ENCODE measurements around the gene HDX. TPM values are rescaled to one million over a fixed set of nuclear protein-coding genes. Genes with fewer than 3 reads are reported as not detected.

HDX gene
- total and polyA plus RNA-seq, 8 donors: 0.30 to 3.3 (median 0.77) TPM

DNA sequence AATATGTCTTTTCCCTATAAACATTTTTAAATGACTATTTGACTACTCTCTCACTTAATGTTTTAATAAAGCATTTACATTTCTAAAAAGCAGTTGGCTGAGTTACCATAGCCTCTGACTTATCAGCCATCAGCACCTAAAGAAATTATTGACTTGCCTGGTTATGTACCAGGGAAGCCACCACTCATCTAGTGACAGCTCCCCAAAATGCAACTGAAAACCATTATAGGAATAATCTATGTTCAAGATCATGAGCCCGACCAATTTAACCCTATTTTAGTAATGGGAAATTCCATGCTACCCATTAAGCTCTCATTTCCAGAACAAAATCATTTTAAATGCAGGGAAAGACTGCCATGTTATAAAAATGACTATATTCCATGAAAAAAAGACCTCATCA lies 34.4 kb downstream of the HDX start:
- no peaks in the 10 kb centered on the region for H3K4me1 ChIP-seq
- intact Hi-C loops (cut with DNase I): no loop called here
- no peaks in the 10 kb centered on the region for H3K9me3 ChIP-seq
- no peak overlapping the region for H3K27ac ChIP-seq
- no peak for ATAC-seq
- H3K36me3 ChIP-seq: no peaks in the 10 kb centered on the region
- H3K27me3 ChIP-seq: peaks cover 0 to 8% (median 0%) of the 10 kb centered on the region in 4 donors
- no peak overlapping the region for H3K4me3 ChIP-seq
- no peak for DNase-seq
- 56 to 76% methylated on average over 1 of the region's 1 CpG for WGBS, 2 donors
- FAIRE-seq: no peak
- TF ChIP-seq, protein P1, sequence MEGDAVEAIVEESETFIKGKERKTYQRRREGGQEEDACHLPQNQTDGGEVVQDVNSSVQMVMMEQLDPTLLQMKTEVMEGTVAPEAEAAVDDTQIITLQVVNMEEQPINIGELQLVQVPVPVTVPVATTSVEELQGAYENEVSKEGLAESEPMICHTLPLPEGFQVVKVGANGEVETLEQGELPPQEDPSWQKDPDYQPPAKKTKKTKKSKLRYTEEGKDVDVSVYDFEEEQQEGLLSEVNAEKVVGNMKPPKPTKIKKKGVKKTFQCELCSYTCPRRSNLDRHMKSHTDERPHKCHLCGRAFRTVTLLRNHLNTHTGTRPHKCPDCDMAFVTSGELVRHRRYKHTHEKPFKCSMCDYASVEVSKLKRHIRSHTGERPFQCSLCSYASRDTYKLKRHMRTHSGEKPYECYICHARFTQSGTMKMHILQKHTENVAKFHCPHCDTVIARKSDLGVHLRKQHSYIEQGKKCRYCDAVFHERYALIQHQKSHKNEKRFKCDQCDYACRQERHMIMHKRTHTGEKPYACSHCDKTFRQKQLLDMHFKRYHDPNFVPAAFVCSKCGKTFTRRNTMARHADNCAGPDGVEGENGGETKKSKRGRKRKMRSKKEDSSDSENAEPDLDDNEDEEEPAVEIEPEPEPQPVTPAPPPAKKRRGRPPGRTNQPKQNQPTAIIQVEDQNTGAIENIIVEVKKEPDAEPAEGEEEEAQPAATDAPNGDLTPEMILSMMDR (IDR thresholded peaks at IDR 0.05): no peak

DNA sequence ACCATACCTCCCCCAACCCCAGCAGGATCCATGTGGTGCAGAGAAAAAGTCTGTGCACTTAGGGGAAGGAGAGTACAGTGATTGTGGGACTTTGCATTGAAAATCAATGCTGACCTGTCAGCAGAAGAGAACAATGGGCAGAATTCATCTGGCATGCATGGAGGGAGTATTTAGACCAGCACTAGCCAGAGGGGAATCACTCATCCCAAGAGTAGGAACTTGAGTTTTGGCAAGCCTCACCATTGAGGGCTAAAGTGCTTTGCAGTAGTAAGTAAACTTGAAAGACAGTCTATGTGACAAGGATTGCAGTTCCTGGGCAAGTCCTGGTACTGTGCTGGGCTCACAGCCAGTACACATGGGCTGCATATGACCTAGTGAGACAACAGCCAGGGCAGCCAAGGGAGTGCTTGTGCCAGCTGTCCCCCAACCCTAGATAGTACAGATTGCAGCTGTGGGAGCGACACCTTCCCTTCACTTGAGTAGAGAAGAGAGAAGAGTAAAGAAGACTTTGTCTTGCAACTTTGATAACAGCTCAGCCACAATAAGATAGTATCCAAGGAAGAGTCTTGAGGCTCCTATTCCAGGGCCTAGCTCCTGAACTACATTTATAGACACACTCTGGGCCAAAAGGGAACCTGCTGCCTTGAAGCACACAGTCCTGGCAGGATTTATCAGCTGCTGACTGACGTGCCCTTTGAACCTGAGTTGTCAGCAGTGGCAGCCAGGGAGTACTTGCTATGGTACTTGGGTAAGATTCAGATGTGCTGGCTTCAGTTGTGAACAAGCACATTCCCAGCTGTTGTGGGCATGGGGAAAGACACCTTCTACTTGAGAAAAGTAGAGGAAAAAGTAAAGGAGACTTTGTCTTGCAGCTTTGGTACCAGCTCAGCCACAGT lies 48.7 kb downstream of the HDX start:
- H3K4me3 ChIP-seq: no peak overlapping the region
- DNase-seq: no peak
- no peaks in the 10 kb centered on the region for H3K27me3 ChIP-seq
- no peak overlapping the region for H3K27ac ChIP-seq
- H3K4me1 ChIP-seq: no peaks in the 10 kb centered on the region
- no peaks in the 10 kb centered on the region for H3K36me3 ChIP-seq
- intact Hi-C loops (cut with DNase I): no loop called here
- FAIRE-seq: no peak
- H3K9me3 ChIP-seq: peaks cover 0 to 5% (median 0%) of the 10 kb centered on the region in 4 donors
- TF ChIP-seq, protein P1 (IDR thresholded peaks at IDR 0.05): no peak
- 57 to 67% methylated on average over 2 of the region's 2 CpGs for whole genome bisulfite sequencing, 2 donors
- no peak for ATAC-seq

GRCh38 chrX:84441143-84441542 lies 61.1 kb downstream of the HDX start:
- intact Hi-C loops (cut with DNase I): no loop called here
- WGBS, 2 donors: 49 to 58% methylated on average over 1 of the region's 1 CpG
- H3K36me3 ChIP-seq: no peaks in the 10 kb centered on the region
- ATAC-seq: no peak
- H3K27me3 ChIP-seq: no peaks in the 10 kb centered on the region
- TF ChIP-seq, protein P1 (IDR thresholded peaks at IDR 0.05): no peak
- no peak for FAIRE-seq
- H3K27ac ChIP-seq: no peak overlapping the region
- no peaks in the 10 kb centered on the region for H3K4me1 ChIP-seq
- no peak for DNase-seq
- no peak overlapping the region for H3K4me3 ChIP-seq
- no peaks in the 10 kb centered on the region for H3K9me3 ChIP-seq

DNA sequence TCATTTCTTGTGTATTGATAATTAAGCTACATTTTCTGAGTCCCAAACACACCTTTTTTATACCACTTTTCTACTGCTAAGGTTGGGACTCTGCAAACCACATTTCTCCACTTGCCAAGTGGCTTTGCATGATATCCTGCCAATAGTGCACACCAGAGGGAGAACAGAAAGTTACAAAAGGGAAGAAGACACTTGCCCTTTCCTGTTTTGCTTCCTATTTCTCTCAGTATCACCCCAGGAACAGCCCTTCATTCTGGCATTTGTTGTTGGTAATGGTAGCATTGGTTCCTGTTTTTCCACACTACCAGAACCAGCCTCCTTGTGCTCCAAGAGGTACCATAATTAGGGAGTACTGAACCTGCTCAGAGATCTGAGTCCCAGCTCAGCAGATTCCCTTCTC lies 87.1 kb downstream of the HDX start:
- FAIRE-seq: no peak
- H3K27me3 ChIP-seq: no peaks in the 10 kb centered on the region
- no peaks in the 10 kb centered on the region for H3K4me1 ChIP-seq
- ATAC-seq: peak in 1 of 4 donors; percentile 36
- H3K27ac ChIP-seq: no peak overlapping the region
- intact Hi-C loops (cut with DNase I): no loop called here
- no peak for DNase-seq
- TF ChIP-seq, protein P1 (IDR thresholded peaks at IDR 0.05): no peak
- no peak overlapping the region for H3K4me3 ChIP-seq
- no peaks in the 10 kb centered on the region for H3K9me3 ChIP-seq
- no peaks in the 10 kb centered on the region for H3K36me3 ChIP-seq

- ATAC-seq: peak in 1 of 4 donors; percentile 22
- no peak for FAIRE-seq
- intact Hi-C loops (cut with DNase I): no loop called here
- no peak overlapping the region for H3K4me3 ChIP-seq
- DNase-seq: no peak
- H3K36me3 ChIP-seq: no peaks in the 10 kb centered on the region
- H3K9me3 ChIP-seq: no peaks in the 10 kb centered on the region
- TF ChIP-seq, protein P1 (IDR thresholded peaks at IDR 0.05): no peak
- WGBS, 2 donors: 14 to 29% methylated on average over 1 of the region's 1 CpG
- H3K27me3 ChIP-seq: peaks cover 0 to 6% (median 0%) of the 10 kb centered on the region in 4 donors
- H3K27ac ChIP-seq: no peak overlapping the region
- H3K4me1 ChIP-seq: no peaks in the 10 kb centered on the region
Observed at GRCh38 chrX:84363663-84364062, 138.6 kb downstream of the HDX start.
